ENCODE results near the gene SH2B3.

DNA sequence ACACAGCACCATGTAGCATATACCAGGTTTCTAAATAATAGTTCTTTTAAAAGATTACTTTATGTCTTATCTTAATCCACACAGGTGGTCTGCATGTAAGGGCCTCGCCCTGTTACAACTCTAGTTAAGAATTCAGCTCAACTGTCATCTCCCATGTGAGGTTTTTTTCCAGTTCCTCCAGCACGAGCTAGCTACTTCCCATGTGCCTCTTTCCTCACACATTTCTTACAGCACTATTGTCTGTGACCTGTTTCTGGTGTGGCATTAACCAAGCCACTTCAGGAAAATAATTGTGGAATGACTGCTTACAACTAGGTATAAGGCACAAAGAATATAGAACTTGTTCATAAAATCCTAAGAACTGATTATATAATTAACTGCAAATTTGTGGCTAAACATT lies 65.5 kb downstream of the SH2B3 start:
- TF ChIP-seq POLR2AphosphoS5 (IDR thresholded peaks at IDR 0.05; ENCODE audit: borderline replicate concordance, low read depth, low read length) (no peak), EZH2 (IDR thresholded peaks at IDR 0.05) (no peak), FOXP2 (optimal IDR thresholded peaks at IDR 0.05; ENCODE audit: control extremely low read depth, extremely low read length, insufficient read depth) (no peak)
